Suprapubic skin (tissue), 4 donors: ENCODE measurements around the gene CRACDL.

Source experiments
- CTCF ChIP-seq, 2 donors: fragments of 200-600 bp in 1 of 2; fragments of 450-650 bp in 1 of 2; sonication (generic) in 1 of 2; IDR thresholded peaks; one replicate each; pipeline ENCODE4 v1.5.1; 2016 to 2019; ENCODE audit warnings: antibody characterized with exemption in 2 of 2, mild to moderate bottlenecking in 1 of 2, moderate library complexity in 1 of 2
- EP300 ChIP-seq: sonication (generic); formaldehyde crosslinking; IDR thresholded peaks from one replicate; pipeline ENCODE4 v1.6.1; 2017; ENCODE audit warnings: antibody characterized with exemption
- POLR2A ChIP-seq, 2 donors: fragments of 450-650 bp; IDR thresholded peaks; one replicate each; pipeline ENCODE4 v1.6.1; 2017; ENCODE audit warnings: antibody characterized with exemption in 2 of 2, mild to moderate bottlenecking in 2 of 2, moderate library complexity in 2 of 2
- POLR2AphosphoS5 ChIP-seq, 3 donors: sonication (generic); formaldehyde crosslinking; IDR thresholded peaks; one replicate each; pipeline ENCODE4 v1.6.1; 2017; ENCODE audit warnings: antibody characterized with exemption in 3 of 3

- TF ChIP-seq CTCF (IDR thresholded peaks at IDR 0.05) (no peak), EP300 (no peak), POLR2AphosphoS5 (IDR thresholded peaks at IDR 0.05) (no peak), POLR2A (IDR thresholded peaks at IDR 0.05) (no peak)
Observed at GRCh38 chr2:98857001-98857400, 79.0 kb downstream of the CRACDL start.
